HG03135 (cell line): Measurements from ENCODE around the gene SRRM4.
"Not testable (repeated sequence)": the region's sequence is repeated elsewhere in the genome, so short reads cannot be mapped to it uniquely, and the experiment has no call there.

Experiments
- ATAC-seq: cut with Tn5 transposase; IDR thresholded peaks from one replicate; pipeline ENCODE4 v1.9.1; 2021; ENCODE audit warnings: mild to moderate bottlenecking, moderate library complexity; ENCODE audit not compliant: unreplicated experiment

The SRRM4 gene

GRCh38 chr12:119008691-119009221 is 27.4 kb downstream of the SRRM4 start:
- ATAC-seq: no peak

GRCh38 chr12:119011231-119011630 is 29.9 kb downstream of the SRRM4 start:
- ATAC-seq: no peak

- no peak for ATAC-seq
These were observed 30.8 kb downstream of the SRRM4 start for GRCh38 chr12:119012179-119012578.

- no peak for ATAC-seq
These were observed 31.7 kb downstream of the SRRM4 start for GRCh38 chr12:119013023-119013422.

GRCh38 chr12:119014368-119014767 is 33.0 kb downstream of the SRRM4 start:
- ATAC-seq: no peak

GRCh38 chr12:119016715-119017114 is 35.4 kb downstream of the SRRM4 start:
- ATAC-seq: no peak

GRCh38 chr12:119019166-119019565 is 37.8 kb downstream of the SRRM4 start:
- no peak for ATAC-seq

GRCh38 chr12:119020406-119021360 is 39.3 kb downstream of the SRRM4 start:
- ATAC-seq: no peak

GRCh38 chr12:119024356-119024755 is 43.0 kb downstream of the SRRM4 start:
- no peak for ATAC-seq

GRCh38 chr12:119025786-119026185 is 44.4 kb downstream of the SRRM4 start:
- ATAC-seq: no peak

- not testable (repeated sequence) for ATAC-seq
These were observed 52.0 kb downstream of the SRRM4 start for GRCh38 chr12:119033332-119033731.

- ATAC-seq: no peak
These were observed 55.8 kb downstream of the SRRM4 start for GRCh38 chr12:119036878-119037825.

- no peak for ATAC-seq
These were observed 62.8 kb downstream of the SRRM4 start for GRCh38 chr12:119044094-119044493.

GRCh38 chr12:119047641-119048040 is 66.3 kb downstream of the SRRM4 start:
- ATAC-seq: no peak

- no peak for ATAC-seq
These were observed 69.3 kb downstream of the SRRM4 start for GRCh38 chr12:119050663-119051062.

GRCh38 chr12:119051474-119051873 is 70.1 kb downstream of the SRRM4 start:
- ATAC-seq: no peak

GRCh38 chr12:119052001-119052400 is 70.7 kb downstream of the SRRM4 start:
- ATAC-seq: no peak

GRCh38 chr12:119055977-119056376 is 74.6 kb downstream of the SRRM4 start:
- ATAC-seq: no peak

GRCh38 chr12:119060847-119061796 is 79.8 kb downstream of the SRRM4 start:
- ATAC-seq: no peak
